Fibroblast of villous mesenchyme (primary cell): ENCODE measurements around the gene PRKAR1B. TPM values are rescaled to one million over a fixed set of nuclear protein-coding genes. Genes with fewer than 3 reads are reported as not detected.

ENCODE experiments used
- DNase-seq: peaks from one replicate; pipeline ENCODE4 v3.0.0-alpha.2; 2010; ENCODE audit warnings: low read depth
- H3K4me3 ChIP-seq: 2 replicates; pipeline ENCODE4 v1.5.1; 2011; ENCODE audit warnings: low read depth, mild to moderate bottlenecking, low read length
- total RNA-seq: library from RNA; depleted of rRNA; stranded (reverse); fragments of >200 nt; gene quantifications from 2 replicates; pipeline ENCODE4 v1.2.3, GENCODE V29; 2012
- TF ChIP-seq, protein P1 (sequence below): IDR thresholded peaks from 2 replicates; pipeline ENCODE4 v1.5.1; 2012; ENCODE audit warnings: low read depth, mild to moderate bottlenecking, low read length; ENCODE audit not compliant: insufficient read depth

PRKAR1B gene
- total RNA-seq, 1 donor: 16.4 TPM

DNA sequence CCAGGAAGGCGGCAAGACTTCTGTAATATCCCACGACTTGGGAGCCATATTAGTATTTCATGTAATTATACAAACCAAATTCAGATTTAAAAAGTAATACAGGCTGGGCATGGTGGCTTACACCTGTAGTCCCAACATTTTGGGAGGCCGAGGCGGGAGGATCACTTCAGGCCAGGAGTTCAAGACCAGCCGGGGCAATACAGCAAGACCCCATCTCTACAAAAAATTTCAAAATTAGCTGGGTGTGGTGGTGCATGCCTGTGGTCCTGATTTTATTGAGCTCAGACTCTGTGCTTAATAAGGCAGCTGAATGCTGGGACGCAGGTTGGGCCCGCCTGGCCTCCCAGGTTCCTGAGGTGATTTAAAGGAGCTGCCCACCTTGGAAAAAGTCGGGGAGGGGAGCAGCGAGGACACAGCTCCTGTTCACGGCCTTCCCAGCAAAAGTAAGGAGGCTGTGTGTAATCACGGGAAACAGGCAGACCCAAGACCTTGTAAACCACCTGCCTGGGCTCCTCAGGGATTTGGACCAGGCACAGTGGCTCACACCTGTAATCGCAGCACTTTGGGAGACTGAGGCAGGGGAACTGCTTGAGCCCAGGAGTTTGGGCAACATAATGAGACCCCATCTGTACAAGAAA is 93.6 kb downstream of the PRKAR1B start:
- no peak overlapping the region for H3K4me3 ChIP-seq
- DNase-seq: no peak
- TF ChIP-seq, protein P1, sequence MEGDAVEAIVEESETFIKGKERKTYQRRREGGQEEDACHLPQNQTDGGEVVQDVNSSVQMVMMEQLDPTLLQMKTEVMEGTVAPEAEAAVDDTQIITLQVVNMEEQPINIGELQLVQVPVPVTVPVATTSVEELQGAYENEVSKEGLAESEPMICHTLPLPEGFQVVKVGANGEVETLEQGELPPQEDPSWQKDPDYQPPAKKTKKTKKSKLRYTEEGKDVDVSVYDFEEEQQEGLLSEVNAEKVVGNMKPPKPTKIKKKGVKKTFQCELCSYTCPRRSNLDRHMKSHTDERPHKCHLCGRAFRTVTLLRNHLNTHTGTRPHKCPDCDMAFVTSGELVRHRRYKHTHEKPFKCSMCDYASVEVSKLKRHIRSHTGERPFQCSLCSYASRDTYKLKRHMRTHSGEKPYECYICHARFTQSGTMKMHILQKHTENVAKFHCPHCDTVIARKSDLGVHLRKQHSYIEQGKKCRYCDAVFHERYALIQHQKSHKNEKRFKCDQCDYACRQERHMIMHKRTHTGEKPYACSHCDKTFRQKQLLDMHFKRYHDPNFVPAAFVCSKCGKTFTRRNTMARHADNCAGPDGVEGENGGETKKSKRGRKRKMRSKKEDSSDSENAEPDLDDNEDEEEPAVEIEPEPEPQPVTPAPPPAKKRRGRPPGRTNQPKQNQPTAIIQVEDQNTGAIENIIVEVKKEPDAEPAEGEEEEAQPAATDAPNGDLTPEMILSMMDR: no peak

DNA sequence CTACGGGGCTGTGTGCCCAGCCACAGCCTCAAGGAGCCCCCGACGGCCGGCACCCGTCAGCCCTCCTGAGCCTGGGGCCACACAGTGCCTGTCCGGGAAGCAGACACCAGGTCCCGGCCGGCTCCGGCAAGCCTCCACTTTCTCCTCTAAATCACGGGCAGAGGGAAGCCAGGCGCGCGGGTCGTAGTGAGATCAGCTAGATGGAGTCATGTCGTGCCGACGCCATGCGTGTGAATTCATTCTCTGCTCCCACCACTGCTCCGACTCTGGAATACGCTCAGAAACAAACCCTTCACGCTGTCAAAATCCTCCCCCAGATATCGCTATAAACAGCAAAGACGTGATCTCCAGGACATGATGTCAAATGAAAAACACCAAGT is 94.3 kb downstream of the PRKAR1B start:
- TF ChIP-seq, protein P1: no peak
- H3K4me3 ChIP-seq: no peak overlapping the region
- no peak for DNase-seq

DNA sequence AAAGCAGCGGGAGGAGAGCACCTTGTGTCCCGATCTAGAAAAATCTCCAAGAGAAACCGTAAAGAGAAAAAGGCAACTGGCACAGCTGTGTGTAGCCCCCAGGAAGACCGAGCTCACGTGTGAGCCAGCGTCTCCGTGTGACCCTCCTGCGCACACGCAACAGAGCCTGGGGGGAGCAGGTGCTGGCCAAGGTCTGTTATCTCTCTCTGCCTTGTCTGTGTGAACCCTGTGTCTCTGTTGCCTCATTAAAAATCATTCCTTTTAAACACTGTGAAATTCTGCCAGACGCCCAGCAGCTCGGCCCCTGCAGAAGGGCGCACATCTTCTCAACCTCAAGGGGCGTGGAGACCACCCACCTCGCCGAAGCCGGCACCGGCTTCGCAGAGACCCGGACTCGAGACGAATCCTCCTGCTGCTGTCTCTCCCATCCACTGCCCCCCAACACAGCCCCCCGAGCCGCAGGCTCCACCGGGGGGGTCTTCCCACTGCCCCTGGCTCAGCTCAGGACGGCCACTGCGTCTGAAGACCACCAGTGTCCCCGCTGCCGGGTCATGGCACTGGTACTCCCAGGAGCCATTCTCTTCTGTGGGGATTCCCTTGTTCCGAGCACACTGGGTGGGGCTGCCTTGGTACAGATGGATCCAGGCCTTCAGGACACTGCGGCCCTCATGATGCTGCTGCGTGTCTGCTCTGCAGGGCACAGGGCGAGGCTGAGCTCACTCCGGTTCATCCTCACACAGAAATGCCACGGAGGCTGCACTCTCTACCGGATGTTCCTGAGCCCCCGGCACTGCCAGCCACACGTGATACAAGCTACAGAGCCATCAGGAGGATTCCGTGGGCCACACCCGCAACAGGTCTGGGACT is 94.9 kb downstream of the PRKAR1B start:
- H3K4me3 ChIP-seq: no peak overlapping the region
- TF ChIP-seq, protein P1: no peak
- DNase-seq: no peak

DNA sequence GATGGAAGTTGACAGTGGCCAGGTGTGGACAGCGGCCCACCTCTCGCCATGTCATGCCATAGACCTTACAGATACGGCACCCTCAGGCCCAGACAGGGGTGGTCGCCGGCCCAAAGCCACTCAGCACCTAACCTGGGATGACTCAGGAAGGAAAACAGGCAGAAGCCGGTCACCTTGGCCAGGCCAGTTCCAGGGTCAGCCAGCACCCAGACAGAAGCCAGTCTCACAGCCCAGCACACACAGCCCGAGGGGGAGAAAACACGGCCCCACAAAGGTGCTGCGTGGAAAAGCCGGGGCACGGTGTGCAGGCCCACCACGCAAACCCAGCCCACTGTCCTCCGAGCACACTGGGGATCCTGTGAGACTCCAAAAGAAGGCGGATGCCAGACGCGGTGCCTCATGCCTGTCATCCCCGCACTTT is 95.8 kb downstream of the PRKAR1B start:
- H3K4me3 ChIP-seq: no peak overlapping the region
- TF ChIP-seq, protein P1: no peak
- no peak for DNase-seq

DNA sequence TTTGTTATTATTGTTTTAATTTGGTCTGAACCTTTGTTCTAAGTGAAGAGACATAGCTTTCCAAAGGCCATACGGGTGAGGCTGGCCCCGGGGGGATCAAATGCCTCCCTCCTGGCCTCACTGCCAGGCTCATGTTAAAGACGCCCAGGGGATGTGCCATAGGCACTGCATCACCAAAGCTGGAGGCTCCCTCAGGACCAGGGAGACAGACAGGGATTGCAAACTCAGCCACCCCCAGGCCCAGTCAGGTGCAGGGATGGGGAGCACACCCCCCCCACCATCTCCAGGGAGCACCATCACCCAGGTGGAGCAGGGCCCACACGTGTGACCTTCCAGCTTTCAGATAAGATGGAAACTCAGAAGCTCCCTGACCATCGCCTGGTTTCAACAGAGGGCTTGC is 96.5 kb downstream of the PRKAR1B start:
- H3K4me3 ChIP-seq: no peak overlapping the region
- no peak for DNase-seq
- TF ChIP-seq, protein P1: no peak

DNA sequence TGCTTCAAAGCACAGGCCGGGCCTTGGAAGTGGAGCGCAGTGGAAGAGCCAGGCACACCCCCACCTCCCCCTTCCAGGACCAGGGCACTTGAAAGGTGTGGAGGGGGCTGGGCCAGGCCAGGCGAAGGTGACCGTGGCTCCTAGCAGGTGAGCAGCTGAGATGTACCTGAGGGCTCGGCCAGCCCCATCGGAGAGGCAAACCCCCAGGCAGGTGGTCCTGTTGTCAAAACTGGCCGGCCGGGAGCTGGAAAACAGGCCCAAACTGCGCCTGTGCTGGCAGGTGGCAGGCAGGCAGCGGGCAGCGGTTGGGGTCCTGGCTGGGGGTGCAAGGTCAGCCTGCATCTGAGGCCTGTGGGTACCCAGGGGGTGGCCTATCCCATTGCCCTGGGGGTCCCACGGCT is 97.0 kb downstream of the PRKAR1B start:
- DNase-seq: no peak
- H3K4me3 ChIP-seq: no peak overlapping the region
- TF ChIP-seq, protein P1: no peak
